ENCODE data around the gene CD300H.

DNA sequence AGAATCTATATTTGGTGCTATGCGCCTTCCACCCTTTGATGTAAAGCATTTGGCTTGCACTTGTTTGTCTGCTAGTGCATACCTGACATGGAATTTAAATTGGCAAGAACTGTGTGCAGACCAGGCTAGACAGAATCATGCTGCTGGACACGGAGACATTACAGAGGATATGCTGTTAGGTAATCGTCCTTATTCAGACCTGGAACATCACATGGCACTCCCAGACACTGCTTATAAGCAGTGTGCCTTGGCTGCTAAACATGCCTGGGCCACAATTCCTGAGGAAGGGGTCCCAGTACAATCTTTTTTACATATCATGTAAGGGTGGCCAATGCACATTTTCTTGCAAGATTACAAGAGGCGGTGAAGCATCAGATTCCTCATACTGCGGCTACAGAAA, 18.4 kb upstream of the CD300H start:
- TF ChIP-seq, protein P1, sequence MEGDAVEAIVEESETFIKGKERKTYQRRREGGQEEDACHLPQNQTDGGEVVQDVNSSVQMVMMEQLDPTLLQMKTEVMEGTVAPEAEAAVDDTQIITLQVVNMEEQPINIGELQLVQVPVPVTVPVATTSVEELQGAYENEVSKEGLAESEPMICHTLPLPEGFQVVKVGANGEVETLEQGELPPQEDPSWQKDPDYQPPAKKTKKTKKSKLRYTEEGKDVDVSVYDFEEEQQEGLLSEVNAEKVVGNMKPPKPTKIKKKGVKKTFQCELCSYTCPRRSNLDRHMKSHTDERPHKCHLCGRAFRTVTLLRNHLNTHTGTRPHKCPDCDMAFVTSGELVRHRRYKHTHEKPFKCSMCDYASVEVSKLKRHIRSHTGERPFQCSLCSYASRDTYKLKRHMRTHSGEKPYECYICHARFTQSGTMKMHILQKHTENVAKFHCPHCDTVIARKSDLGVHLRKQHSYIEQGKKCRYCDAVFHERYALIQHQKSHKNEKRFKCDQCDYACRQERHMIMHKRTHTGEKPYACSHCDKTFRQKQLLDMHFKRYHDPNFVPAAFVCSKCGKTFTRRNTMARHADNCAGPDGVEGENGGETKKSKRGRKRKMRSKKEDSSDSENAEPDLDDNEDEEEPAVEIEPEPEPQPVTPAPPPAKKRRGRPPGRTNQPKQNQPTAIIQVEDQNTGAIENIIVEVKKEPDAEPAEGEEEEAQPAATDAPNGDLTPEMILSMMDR (IDR thresholded peaks at IDR 0.05) = no peak
- TF ChIP-seq POLR2A (IDR thresholded peaks at IDR 0.05) = no peak

All from tibial nerve (tissue), 3 donors.